ENCODE results near the gene FAM9A. TPM values are rescaled to one million over a fixed set of nuclear protein-coding genes. Genes with fewer than 3 reads are reported as not detected.
A peak's percentile ranks its signal among the peaks of the same experiment; 100 is the strongest.

The FAM9A gene
- total RNA-seq, 1 experiment from 2014 or later, result not detected

DNA sequence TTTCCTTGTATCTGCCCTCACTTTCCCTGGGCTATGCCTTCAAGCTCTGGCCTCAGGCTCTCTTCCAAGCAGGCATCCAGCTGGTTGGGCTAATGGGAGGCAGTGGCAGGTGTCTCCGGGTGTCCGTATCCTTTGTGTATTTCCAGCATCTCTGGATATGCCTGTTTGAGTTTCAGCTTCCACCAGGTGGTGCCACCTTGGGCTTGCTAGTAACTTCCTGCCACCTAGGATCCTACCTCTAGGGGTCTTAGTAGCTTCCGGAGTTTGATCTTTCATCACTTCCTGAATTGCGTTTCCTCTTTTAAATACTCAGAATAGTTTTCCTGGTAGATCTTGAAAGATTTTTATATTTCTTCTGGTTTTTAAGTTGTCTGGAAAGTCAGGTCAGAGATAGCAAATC is 46.1 kb downstream of the FAM9A start:
- Mint-ChIP-seq H3K27me3 (ENCODE audit: low read depth) (no peaks in the 10 kb centered on the region; the same call in 1 of the 2 replicates), H3K27ac (no peak overlapping the region; a peak in 1 of 7 replicates), H3K9me3 (peaks cover 2 to 19% of the 10 kb centered on the region in 2 experiments), H3K4me1 (no peaks in the 10 kb centered on the region), H3K36me3 (ENCODE audit: insufficient read depth in 1 of 3, low read depth in 3 of 3) (peaks cover 0 to 2% (median 0%) of the 10 kb centered on the region in 3 experiments; a peak in 2 of 7 replicates), H3K4me3 (no peak overlapping the region)
- Histone ChIP-seq H3K4me1 (ENCODE audit: insufficient read depth, low read length) (no peaks in the 10 kb centered on the region), H3T11ph (ENCODE audit: low read length) (no peak overlapping the region), H3K79me2 (ENCODE audit: insufficient read depth, low read length) (no peaks in the 10 kb centered on the region), H3K23ac (ENCODE audit: insufficient read length, low read depth, low read length) (no peak overlapping the region), H4K8ac (replicated peaks; ENCODE audit: insufficient read length, low read depth, low read length) (no peak overlapping the region), H4K20me1 (ENCODE audit: control insufficient read depth, insufficient read depth, insufficient read length) (no peaks in the 10 kb centered on the region), H3K18ac (ENCODE audit: insufficient read length, low read depth, low read length) (no peak overlapping the region), H4K91ac (ENCODE audit: insufficient read length, low read depth, low read length) (no peak overlapping the region), H4K5ac (ENCODE audit: insufficient read length, low read depth, low read length) (no peak overlapping the region), H3K4ac (ENCODE audit: low read depth, low read length) (no peak overlapping the region), H3K27me3 (ENCODE audit: insufficient read depth, low read length) (no peaks in the 10 kb centered on the region), H3K4me2 (ENCODE audit: insufficient read depth, insufficient read length, low read length) (no peak overlapping the region), H2BK5ac (ENCODE audit: insufficient read length, low read length) (no peak overlapping the region), H3K27ac (ENCODE audit: insufficient read length, low read depth, low read length) (no peak overlapping the region), H2BK15ac (ENCODE audit: low read depth, low read length) (no peak overlapping the region), H2AK5ac (ENCODE audit: insufficient read length, low read length) (no peak overlapping the region), H3K79me1 (ENCODE audit: insufficient read depth, low read depth, low read length, poor library complexity, severe bottlenecking) (no peaks in the 10 kb centered on the region), H3K9ac (ENCODE audit: extremely low read depth, insufficient read length, low read length) (no peak overlapping the region), H3K9me3 (ENCODE audit: control insufficient read depth, low read depth, low read length) (no peaks in the 10 kb centered on the region), H2BK120ac (ENCODE audit: low read depth, low read length, poor library complexity, severe bottlenecking) (no peak overlapping the region), H3K23me2 (ENCODE audit: insufficient read length, low read depth, low read length, poor library complexity, severe bottlenecking) (no peaks in the 10 kb centered on the region), H3K56ac (ENCODE audit: insufficient read length, low read depth, low read length) (no peak overlapping the region), H2BK12ac (ENCODE audit: insufficient read length, low read depth, low read length) (no peak overlapping the region), H2AFZ (ENCODE audit: low read length) (no peak overlapping the region), H2BK20ac (ENCODE audit: low read depth, low read length, poor library complexity, severe bottlenecking) (no peak overlapping the region), H3K14ac (ENCODE audit: insufficient read depth, low read length) (no peak overlapping the region)
- TF ChIP-seq, protein P1, sequence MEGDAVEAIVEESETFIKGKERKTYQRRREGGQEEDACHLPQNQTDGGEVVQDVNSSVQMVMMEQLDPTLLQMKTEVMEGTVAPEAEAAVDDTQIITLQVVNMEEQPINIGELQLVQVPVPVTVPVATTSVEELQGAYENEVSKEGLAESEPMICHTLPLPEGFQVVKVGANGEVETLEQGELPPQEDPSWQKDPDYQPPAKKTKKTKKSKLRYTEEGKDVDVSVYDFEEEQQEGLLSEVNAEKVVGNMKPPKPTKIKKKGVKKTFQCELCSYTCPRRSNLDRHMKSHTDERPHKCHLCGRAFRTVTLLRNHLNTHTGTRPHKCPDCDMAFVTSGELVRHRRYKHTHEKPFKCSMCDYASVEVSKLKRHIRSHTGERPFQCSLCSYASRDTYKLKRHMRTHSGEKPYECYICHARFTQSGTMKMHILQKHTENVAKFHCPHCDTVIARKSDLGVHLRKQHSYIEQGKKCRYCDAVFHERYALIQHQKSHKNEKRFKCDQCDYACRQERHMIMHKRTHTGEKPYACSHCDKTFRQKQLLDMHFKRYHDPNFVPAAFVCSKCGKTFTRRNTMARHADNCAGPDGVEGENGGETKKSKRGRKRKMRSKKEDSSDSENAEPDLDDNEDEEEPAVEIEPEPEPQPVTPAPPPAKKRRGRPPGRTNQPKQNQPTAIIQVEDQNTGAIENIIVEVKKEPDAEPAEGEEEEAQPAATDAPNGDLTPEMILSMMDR (conservative IDR thresholded peaks at IDR 0.05), result peak; percentile 69
- no CpG with 5 or more reads among the region's 4 CpGs for WGBS (ENCODE audit: extremely low coverage, insufficient read length, low lambda C conversion rate)
- no peak for DNase-seq
